ENCODE results near the gene RANBP1. TPM values are rescaled to one million over a fixed set of nuclear protein-coding genes. Genes with fewer than 3 reads are reported as not detected.

The RANBP1 gene
- total RNA-seq, 3 donors from 2014 or later, result 453 to 533 (median 503) TPM

- ATAC-seq, result peak; percentile 80 to 81
- no peaks in the 10 kb centered on the region for H3K27me3 Mint-ChIP-seq (ENCODE audit: low read depth)
- H3K4me1 Mint-ChIP-seq (ENCODE audit: low read depth), result peaks cover 32% of the 10 kb centered on the region
- H3K4me3 Mint-ChIP-seq, result peak overlapping the region; percentile 64
- DNase-seq, result peak; percentile 79
- H3K36me3 Mint-ChIP-seq (ENCODE audit: insufficient read depth), result peaks cover 7% of the 10 kb centered on the region
- no peaks in the 10 kb centered on the region for H3K9me3 Mint-ChIP-seq
Observed at GRCh38 chr22:20130731-20131596, 15.1 kb downstream of the RANBP1 start.

- peak; percentile 40 for DNase-seq
Observed at GRCh38 chr22:20131597-20131858, 15.6 kb downstream of the RANBP1 start, which contains the start of gene ZDHHC8. TSS of gene ZDHHC8 (plus strand) at chr22:20131804. CDS start at chr22:20131948, 144 bp downstream.

DNA sequence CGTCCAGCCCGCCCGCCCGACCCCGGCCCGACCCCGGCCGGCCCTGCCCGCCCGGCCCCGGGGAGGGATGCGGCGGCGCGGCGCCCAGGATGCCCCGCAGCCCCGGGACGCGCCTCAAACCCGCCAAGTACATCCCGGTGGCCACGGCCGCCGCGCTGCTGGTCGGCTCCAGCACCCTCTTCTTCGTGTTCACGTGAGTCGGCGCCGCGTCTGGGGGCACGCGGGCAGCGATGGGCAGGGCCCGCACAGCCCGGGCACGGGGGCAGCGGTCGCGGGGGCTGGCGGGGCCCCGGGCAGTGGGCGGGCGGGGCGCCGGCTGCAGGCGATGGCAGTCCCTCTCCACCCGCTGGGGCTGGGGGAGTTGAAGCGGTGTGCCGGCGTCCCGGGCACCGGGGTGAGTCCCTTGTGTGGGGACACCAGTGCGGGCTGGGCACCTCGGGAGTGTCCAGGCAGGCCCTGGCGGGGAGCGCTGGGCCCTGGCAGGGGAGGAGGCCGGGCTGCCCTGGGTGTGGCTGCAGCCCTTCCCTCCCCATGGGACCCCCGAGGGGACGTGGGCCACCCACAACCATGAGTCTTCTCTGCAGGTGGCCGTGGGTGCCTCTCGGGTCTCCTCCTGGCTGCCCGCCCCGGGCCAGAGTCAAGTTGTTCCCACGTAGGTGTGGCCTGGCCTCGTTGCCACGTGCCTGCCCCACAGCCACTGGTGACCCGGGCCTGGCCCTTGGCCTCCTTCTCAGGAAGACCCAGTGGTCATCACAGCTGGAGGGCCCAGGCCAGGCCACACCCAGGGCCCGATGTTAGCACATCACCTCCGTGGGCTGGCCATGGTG lies 16.2 kb downstream of the RANBP1 start:
- ATAC-seq (peak; percentile 0 to 8), DNase-seq (no peak)
- peak overlapping the region; percentile 80 for H3K4me3 Mint-ChIP-seq
- H3K4me1 Mint-ChIP-seq (ENCODE audit: low read depth), result peaks cover 39% of the 10 kb centered on the region
- no peaks in the 10 kb centered on the region for H3K9me3 Mint-ChIP-seq
- no peaks in the 10 kb centered on the region for H3K27me3 Mint-ChIP-seq (ENCODE audit: low read depth)
- H3K36me3 Mint-ChIP-seq (ENCODE audit: insufficient read depth), result peaks cover 5% of the 10 kb centered on the region

More at GRCh38 chr22:20131597-20131858, 15.6 kb downstream of the RANBP1 start, which contains the start of gene ZDHHC8:
- ATAC-seq, result peak; percentile 73 to 77
- peak within 1 kb of the TSS; percentile 80 for H3K4me3 Mint-ChIP-seq
- peaks cover 36% of the 10 kb centered on the region for H3K4me1 Mint-ChIP-seq (ENCODE audit: low read depth)
- no peaks in the 10 kb centered on the region for H3K27me3 Mint-ChIP-seq (ENCODE audit: low read depth)
- peaks cover 5% of the 10 kb centered on the region for H3K36me3 Mint-ChIP-seq (ENCODE audit: insufficient read depth)
- no peaks in the 10 kb centered on the region for H3K9me3 Mint-ChIP-seq

- peaks cover under 1% of the 10 kb centered on the region for H3K36me3 Mint-ChIP-seq (ENCODE audit: insufficient read depth)
- ATAC-seq (no peak), DNase-seq (no peak)
- H3K27me3 Mint-ChIP-seq (ENCODE audit: low read depth), result no peaks in the 10 kb centered on the region
- H3K9me3 Mint-ChIP-seq, result no peaks in the 10 kb centered on the region
- H3K4me3 Mint-ChIP-seq, result peak overlapping the region; percentile 80
- peaks cover 41% of the 10 kb centered on the region for H3K4me1 Mint-ChIP-seq (ENCODE audit: low read depth)
Observed at GRCh38 chr22:20132686-20133246, 16.9 kb downstream of the RANBP1 start.

DNA sequence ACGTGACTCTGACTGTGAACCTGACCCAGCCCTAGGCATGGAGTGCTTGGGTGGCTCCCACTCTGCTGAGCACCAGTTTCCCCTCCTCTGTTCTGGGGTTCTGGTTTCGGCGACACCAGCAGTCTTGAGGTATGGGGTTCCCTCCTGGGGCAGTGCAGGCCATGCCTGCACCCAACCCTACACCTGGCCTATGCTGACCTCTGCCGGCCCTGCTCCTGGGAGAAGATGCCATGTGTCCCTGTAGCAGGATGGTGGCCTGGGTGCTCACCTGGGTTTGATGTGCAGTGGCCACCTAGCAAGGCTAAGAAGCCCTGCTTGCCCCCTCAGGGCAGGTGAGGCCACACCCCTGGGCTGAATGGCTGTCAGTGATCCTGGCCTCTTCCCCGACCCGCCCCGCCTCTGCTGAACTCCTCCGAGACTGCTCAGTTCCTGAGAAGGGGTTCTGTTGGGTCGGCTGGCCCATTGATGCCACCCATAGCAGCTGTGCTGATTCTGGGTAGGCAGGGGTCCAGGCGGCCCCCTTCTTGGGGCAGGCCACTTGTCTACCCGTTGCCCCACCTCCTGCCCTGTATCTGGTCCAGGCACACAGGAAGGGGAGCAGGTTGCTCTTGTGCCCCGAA lies 18.1 kb downstream of the RANBP1 start:
- DNase-seq (no peak), ATAC-seq (no peak)
- Mint-ChIP-seq H3K9me3 (no peaks in the 10 kb centered on the region), H3K4me1 (ENCODE audit: low read depth) (peaks cover 42% of the 10 kb centered on the region), H3K4me3 (peak overlapping the region; percentile 80), H3K27me3 (ENCODE audit: low read depth) (no peaks in the 10 kb centered on the region), H3K36me3 (ENCODE audit: insufficient read depth) (no peaks in the 10 kb centered on the region)

DNA sequence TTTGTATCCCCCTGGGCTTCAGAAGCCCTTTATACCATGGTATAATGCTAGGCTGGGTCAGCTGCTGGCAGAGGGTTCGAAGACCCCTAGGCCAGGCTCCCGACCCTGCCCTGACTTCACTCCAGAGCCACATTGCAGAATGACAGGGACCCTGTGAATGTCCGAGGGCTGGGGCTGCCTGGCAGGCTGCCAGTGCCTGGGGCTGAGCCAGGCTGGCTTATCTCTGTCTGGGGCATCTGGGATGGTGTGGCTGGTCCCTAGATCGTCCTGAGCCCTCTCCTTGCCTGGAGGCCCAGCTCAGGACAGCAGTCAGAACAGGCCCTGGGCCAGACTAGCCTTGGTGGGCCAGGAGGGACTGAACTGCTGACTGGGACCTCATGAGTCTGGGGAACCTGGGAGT lies 19.4 kb downstream of the RANBP1 start:
- Mint-ChIP-seq H3K9me3 (no peaks in the 10 kb centered on the region), H3K4me1 (ENCODE audit: low read depth) (peaks cover 36% of the 10 kb centered on the region), H3K36me3 (ENCODE audit: insufficient read depth) (no peaks in the 10 kb centered on the region), H3K4me3 (no peak overlapping the region), H3K27me3 (ENCODE audit: low read depth) (no peaks in the 10 kb centered on the region)
- DNase-seq (no peak), ATAC-seq (no peak)

DNA sequence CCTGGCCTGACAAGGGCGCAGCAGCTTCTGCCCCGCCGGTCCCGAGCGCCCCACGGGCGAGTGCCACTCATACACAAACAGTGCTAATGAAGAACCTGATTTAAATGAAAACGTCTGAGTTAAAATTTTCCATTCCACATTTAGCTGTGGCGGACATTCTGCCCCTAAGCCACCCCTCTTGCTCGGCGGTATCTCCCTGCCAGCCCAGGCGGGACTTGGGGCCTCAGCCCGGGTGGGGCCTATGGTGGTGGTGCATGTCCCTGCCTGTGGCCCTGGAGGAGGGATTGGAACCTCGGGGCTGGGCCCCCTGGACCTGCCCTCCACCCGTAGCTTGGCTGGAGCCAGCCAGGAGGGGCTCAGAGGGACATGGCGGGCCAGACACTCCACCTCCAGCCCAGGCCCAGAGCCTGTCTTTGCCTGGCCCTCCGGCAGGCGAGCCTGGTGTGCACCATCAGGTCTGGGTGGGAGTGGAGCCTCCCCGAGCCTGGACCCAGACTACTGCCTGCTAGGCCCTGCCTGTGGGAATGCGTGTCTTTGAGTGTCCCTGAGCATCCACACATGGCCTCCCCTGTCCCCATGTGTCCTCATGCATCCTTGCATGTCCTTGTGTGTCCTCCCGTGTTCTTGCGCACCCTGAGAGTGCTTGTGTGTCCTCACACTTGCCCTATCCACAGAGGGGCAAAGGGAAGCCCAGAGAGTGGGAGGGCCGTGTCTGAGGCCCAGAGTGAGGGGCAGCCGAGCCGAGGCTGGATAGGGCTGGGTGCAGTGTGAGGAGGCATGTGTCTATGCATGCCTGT lies 20.1 kb downstream of the RANBP1 start:
- Mint-ChIP-seq H3K36me3 (ENCODE audit: insufficient read depth) (no peaks in the 10 kb centered on the region), H3K4me3 (no peak overlapping the region), H3K4me1 (ENCODE audit: low read depth) (peaks cover 36% of the 10 kb centered on the region), H3K27me3 (ENCODE audit: low read depth) (no peaks in the 10 kb centered on the region), H3K9me3 (no peaks in the 10 kb centered on the region)
- ATAC-seq, result no peak
- no peak for DNase-seq

GRCh38 chr22:20136603-20136873 lies 20.6 kb downstream of the RANBP1 start:
- peaks cover 36% of the 10 kb centered on the region for H3K4me1 Mint-ChIP-seq (ENCODE audit: low read depth)
- H3K36me3 Mint-ChIP-seq (ENCODE audit: insufficient read depth), result no peaks in the 10 kb centered on the region
- no peaks in the 10 kb centered on the region for H3K27me3 Mint-ChIP-seq (ENCODE audit: low read depth)
- ATAC-seq (no peak), DNase-seq (no peak)
- no peaks in the 10 kb centered on the region for H3K9me3 Mint-ChIP-seq
- H3K4me3 Mint-ChIP-seq, result no peak overlapping the region

DNA sequence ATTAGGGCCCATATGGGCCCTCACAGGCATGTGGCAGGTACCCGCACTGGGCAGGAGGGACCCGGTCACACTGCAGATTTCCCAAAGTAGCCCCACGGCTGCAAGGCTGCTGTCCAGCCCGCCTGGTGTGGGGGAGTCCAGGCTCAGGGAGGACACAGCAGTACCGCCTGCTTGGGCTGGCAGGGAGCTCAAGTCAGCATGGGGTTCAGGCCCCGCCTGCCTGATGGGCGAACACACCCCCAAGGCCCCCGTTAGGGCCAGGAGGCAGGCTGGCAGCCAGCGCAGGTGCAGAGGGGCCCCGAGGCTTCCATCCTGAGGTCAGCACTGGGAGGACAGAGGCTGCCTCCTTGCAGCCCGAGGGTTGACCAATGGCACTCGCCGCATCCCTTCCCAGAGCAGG lies 21.2 kb downstream of the RANBP1 start:
- H3K9me3 Mint-ChIP-seq, result no peaks in the 10 kb centered on the region
- no peaks in the 10 kb centered on the region for H3K27me3 Mint-ChIP-seq (ENCODE audit: low read depth)
- H3K4me1 Mint-ChIP-seq (ENCODE audit: low read depth), result peaks cover 36% of the 10 kb centered on the region
- no peak for DNase-seq
- no peaks in the 10 kb centered on the region for H3K36me3 Mint-ChIP-seq (ENCODE audit: insufficient read depth)
- no peak for ATAC-seq
- H3K4me3 Mint-ChIP-seq, result no peak overlapping the region

DNA sequence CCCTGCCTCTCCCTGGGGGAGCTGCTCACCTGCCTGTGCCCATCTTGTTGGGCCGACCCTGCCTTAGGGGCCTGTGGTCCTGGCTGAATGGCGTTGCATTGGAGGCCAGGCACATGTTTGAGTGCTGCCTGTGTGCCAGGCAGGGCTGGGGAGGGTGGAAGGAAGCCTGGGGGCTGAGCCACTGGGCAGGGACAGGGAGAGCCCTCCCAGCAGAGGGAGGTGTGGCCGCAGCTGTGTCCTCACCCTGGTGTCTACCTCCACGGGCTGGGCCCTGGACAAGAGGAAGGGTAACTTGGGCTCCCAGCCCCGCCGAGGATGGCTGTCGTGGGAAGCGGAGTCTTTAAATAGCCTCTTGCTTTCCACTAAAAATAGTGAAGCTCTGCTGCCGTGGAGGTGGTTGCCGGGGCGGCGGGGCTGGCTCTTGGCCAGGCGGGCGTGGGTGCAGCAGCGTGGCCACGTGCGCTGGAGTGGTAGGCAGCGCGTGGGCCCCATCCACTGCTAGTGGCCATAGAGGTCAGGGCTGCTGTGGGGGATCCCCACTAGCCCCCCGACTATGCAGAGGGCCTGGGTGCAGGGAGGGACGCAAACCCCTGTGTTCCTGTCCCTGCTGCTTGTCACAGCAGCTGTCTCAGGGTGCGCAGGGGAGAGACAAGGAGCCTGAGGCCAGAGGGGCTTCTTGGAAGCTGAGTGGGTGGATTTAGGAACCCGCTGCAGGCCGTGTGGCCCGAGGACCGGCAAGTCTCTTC lies 21.9 kb downstream of the RANBP1 start:
- H3K36me3 Mint-ChIP-seq (ENCODE audit: insufficient read depth), result no peaks in the 10 kb centered on the region
- H3K9me3 Mint-ChIP-seq, result no peaks in the 10 kb centered on the region
- no peaks in the 10 kb centered on the region for H3K27me3 Mint-ChIP-seq (ENCODE audit: low read depth)
- H3K4me1 Mint-ChIP-seq (ENCODE audit: low read depth), result peaks cover 31% of the 10 kb centered on the region
- no peak overlapping the region for H3K4me3 Mint-ChIP-seq
- DNase-seq (no peak), ATAC-seq (no peak)

- DNase-seq (no peak), ATAC-seq (no peak)
- Mint-ChIP-seq H3K4me1 (ENCODE audit: low read depth) (peaks cover 27% of the 10 kb centered on the region), H3K27me3 (ENCODE audit: low read depth) (no peaks in the 10 kb centered on the region), H3K36me3 (ENCODE audit: insufficient read depth) (no peaks in the 10 kb centered on the region), H3K4me3 (no peak overlapping the region), H3K9me3 (no peaks in the 10 kb centered on the region)
Observed at GRCh38 chr22:20138417-20138738, 22.5 kb downstream of the RANBP1 start.

GRCh38 chr22:20138868-20139267 lies 23.0 kb downstream of the RANBP1 start:
- DNase-seq (no peak), ATAC-seq (no peak)
- Mint-ChIP-seq H3K4me1 (ENCODE audit: low read depth) (peaks cover 24% of the 10 kb centered on the region), H3K27me3 (ENCODE audit: low read depth) (no peaks in the 10 kb centered on the region), H3K9me3 (no peaks in the 10 kb centered on the region), H3K36me3 (ENCODE audit: insufficient read depth) (peaks cover under 1% of the 10 kb centered on the region), H3K4me3 (no peak overlapping the region)

DNA sequence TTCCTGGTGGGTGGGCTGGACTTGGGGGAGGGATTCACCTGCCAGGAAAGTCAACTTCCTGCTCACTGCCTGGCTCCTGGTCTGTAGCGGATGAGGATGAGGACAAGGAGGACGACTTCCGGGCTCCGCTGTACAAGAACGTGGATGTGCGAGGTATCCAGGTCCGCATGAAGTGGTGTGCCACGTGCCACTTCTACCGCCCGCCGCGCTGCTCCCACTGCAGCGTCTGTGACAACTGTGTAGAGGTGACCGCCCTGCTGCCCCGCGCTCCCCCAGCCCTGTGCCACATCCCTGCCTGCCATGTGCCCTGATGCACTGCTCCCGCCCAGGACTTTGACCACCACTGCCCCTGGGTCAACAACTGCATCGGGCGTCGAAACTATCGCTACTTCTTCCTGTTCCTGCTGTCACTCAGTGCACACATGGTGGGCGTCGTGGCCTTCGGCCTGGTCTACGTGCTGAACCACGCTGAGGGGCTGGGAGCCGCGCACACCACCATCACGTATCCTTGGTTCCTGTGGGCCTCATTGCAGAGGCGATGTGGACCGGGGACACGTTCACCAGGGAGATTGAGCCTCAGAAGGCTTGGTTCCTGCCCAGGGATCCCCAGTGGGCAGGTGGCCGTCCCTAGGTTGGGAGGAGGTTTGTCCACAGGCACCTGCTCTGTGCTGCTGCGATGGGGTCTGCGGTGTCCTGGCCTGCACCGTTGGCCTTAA lies 23.6 kb downstream of the RANBP1 start:
- no peaks in the 10 kb centered on the region for H3K27me3 Mint-ChIP-seq (ENCODE audit: low read depth)
- ATAC-seq, result no peak
- H3K9me3 Mint-ChIP-seq, result no peaks in the 10 kb centered on the region
- peaks cover 18% of the 10 kb centered on the region for H3K4me1 Mint-ChIP-seq (ENCODE audit: low read depth)
- no peak overlapping the region for H3K4me3 Mint-ChIP-seq
- DNase-seq, result no peak
- peaks cover 4% of the 10 kb centered on the region for H3K36me3 Mint-ChIP-seq (ENCODE audit: insufficient read depth)
